ENCODE measurements around the gene VARS1.
A peak's percentile ranks its signal among the peaks of the same experiment; 100 is the strongest.

GRCh38 chr6:31795616-31796298 is at the start of gene VARS1:
- TF ChIP-seq TCF12 (IDR thresholded peaks at IDR 0.05; ENCODE audit: low read depth, low read length) (no peak), TAF1 (IDR thresholded peaks at IDR 0.05; ENCODE audit: low read depth, low read length) (peak; percentile 31; the same call in 1 of the 2 replicates)
